HG03575 (cell line): ENCODE measurements around the gene ATP10A.

Source experiments
- ATAC-seq: cut with Tn5 transposase; IDR thresholded peaks from one replicate; pipeline ENCODE4 v1.9.1; 2021; ENCODE audit not compliant: unreplicated experiment, insufficient number of reproducible peaks, low FRiP score; ENCODE audit errors: extremely low read depth

The ATP10A gene

GRCh38 chr15:25844076-25844475, 19.1 kb downstream of the ATP10A start:
- no peak for ATAC-seq

- no peak for ATAC-seq
These were observed 23.4 kb downstream of the ATP10A start for GRCh38 chr15:25839638-25840156.

GRCh38 chr15:25838871-25839195, 24.3 kb downstream of the ATP10A start:
- ATAC-seq, result no peak

- no peak for ATAC-seq
These were observed 24.8 kb downstream of the ATP10A start for GRCh38 chr15:25838191-25838870.

GRCh38 chr15:25832158-25832557, 31.0 kb downstream of the ATP10A start:
- ATAC-seq, result no peak

GRCh38 chr15:25830844-25831451, 32.2 kb downstream of the ATP10A start:
- no peak for ATAC-seq

- no peak for ATAC-seq
These were observed 34.1 kb downstream of the ATP10A start for GRCh38 chr15:25829073-25829472.

GRCh38 chr15:25825207-25825606, 37.9 kb downstream of the ATP10A start:
- no peak for ATAC-seq

- ATAC-seq, result no peak
These were observed 38.5 kb downstream of the ATP10A start for GRCh38 chr15:25824618-25825017.

GRCh38 chr15:25812845-25813244, 50.3 kb downstream of the ATP10A start:
- no peak for ATAC-seq

- no peak for ATAC-seq
These were observed 51.1 kb downstream of the ATP10A start for GRCh38 chr15:25812073-25812472.

- ATAC-seq, result peak; percentile 58
These were observed 51.6 kb downstream of the ATP10A start for GRCh38 chr15:25811481-25811906.

GRCh38 chr15:25810631-25811091, 52.5 kb downstream of the ATP10A start:
- no peak for ATAC-seq

GRCh38 chr15:25810154-25810553, 53.0 kb downstream of the ATP10A start:
- ATAC-seq, result no peak

- no peak for ATAC-seq
These were observed 56.1 kb downstream of the ATP10A start for GRCh38 chr15:25807063-25807462.

GRCh38 chr15:25805031-25805430, 58.1 kb downstream of the ATP10A start:
- no peak for ATAC-seq

GRCh38 chr15:25804451-25804850, 58.7 kb downstream of the ATP10A start:
- ATAC-seq, result no peak

GRCh38 chr15:25803541-25803940, 59.6 kb downstream of the ATP10A start:
- ATAC-seq, result no peak

GRCh38 chr15:25803036-25803435, 60.1 kb downstream of the ATP10A start:
- no peak for ATAC-seq

- no peak for ATAC-seq
These were observed 60.8 kb downstream of the ATP10A start for GRCh38 chr15:25802285-25802830.
